GM21390 (cell line): ENCODE measurements around the gene IP6K2.

ENCODE experiments used
- ATAC-seq: cut with Tn5 transposase; IDR thresholded peaks from one replicate; pipeline ENCODE4 v1.9.1; 2021; ENCODE audit not compliant: unreplicated experiment

Gene IP6K2

DNA sequence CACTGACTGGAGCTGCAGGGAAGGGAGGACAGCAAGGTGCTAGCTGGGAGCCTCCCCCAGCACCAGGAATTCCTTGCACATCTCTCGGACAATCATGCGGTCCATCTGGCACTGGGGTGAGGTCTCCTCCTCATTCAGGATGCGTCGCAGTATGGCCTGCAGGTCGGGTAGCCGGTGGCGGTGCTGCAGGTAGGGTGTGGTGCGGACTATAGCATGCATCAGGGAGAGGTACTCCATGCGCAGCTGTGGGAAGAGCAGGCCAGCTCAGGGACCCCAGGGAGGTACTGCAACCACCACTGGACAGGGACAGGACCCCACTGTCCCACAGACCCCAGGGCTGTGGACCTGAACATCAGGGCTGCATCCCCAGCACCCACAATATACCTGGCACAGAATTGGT, 42.5 kb downstream of the IP6K2 start:
- ATAC-seq = no peak

DNA sequence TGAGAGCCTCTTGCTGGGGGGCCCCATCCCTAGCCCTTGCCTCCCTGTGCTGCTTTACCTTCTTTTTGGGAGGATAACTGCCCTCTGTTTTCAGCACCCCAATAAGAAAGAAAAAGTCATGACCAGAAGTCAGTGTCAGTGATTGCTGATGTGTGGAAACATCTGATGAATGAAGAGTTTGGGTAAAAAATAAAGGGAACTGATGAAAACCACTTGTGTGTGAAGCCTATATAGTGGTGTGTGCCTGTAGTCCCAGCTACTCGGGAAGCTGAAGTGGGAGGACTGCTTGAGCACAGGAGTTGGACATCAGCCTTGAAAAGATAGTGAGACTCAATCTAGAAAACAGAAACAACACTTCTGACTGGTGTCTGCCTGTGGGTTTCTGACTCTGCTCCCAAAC, 44.5 kb downstream of the IP6K2 start:
- ATAC-seq = no peak

DNA sequence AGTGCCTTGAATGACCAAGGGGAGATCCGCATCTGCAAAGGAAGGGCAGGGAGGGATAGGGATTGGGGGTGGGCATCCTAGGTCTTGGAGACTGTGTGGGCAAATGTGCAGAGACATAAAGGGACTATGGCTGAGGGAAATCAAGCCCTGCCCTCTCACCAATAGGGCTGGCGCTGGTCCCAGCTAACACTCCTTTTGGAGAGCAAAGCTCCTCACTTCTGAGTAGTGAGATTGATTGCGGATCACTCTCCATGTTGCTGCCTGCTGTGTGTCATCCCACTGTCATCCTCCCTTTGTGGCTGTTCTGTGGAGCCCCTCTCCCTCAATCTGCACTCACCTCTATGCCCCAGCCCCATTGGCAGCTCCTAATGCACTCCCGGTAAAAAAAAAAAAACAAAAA, 52.1 kb downstream of the IP6K2 start:
- no peak for ATAC-seq

DNA sequence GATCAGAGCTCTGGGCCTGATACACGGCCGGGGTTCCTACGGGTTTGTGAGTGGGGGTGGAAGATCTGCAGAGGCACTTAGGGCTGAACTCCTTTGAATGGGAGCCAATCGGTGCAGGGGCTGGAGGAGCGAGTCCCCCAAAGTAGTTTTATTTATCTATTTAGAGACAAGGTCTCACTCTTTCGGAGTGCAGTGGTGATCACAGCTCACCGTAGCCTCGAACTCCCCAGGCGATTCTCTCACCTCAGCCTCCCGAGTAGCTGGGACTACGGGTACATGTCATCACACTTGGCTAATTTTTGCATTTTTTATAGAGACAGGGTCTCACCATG, 52.7 kb downstream of the IP6K2 start:
- ATAC-seq = no peak

DNA sequence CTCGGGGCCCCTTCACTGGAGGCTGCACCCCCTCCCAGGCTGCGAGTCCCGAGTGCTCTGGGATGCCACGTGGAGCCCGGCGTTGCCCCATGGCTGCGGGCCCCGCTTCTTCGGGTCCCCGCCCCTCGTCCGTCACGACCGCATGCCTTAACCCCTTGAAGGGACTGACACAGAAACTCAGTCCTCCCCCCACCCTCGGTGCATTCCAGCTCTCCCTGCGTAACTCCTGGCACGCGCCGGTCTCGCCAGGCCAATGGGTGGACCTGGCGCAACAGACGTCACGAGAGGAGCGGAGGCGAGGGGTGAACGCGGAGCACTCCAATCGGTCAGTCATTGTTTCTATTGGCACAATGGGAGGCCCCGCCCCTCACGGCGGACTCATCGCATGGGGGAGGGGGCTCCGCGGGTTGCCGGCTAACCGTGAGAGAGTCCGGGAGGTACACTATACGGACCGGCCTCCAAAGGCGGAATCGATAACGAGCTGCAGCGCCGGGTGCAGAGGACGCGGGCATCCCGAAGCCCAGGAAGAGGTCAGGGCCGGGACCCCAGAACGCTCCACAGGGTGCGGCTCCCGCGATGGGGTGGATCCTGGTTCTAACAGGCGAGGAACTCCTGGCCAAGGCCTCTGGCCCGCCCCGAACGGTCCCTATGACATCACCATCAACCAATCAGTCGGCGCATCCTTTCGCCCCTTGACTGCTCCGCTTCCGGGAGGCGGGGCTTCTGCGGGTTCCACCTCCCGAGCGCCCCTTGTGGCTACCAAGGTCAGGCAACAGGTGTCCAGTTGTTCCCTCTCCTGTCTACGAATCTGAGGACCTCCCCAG, 53.3 kb downstream of the IP6K2 start:
- ATAC-seq = peak; percentile 82

DNA sequence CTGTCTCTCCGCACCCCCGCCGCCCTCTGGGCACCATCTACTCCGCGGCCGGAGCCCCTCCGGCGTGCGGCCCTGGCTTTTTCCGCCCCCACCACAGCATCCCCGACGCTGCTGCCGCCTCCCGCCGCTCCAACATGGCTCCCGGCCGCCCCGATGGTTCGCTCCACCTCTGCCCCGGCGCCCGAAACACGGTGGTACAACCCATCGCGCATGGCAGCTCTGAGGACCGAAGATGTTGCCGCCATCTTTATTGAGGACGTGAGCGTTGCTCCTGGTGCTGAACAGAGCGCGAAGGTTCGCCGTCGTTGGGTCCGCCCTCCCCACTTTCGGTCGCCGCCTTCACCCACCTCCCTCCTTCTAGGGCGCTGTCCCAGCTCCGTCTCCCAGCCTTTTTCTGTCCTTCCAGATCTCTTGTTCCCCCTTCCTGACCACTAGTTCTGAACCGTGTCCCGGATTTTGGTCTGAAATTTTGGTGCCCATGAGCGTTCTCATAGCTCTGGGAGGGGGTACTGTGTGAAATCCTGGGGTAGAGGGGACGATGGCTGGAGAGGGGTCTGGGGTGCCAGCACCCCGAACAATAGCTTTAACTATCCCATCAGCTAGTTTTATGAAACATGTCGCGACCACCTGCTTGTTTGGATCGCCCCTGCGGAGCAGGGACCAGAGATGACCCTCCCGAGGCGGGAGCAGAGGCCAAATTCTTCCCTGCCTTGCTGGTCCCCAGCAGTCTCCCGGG, 54.1 kb downstream of the IP6K2 start, which contains the start of gene CELSR3:
Gene CELSR3 (minus strand): TSS at position 134 of the 736 bp plus-strand sequence. CDS start 252 bp downstream, outside the sequence.
- ATAC-seq = no peak

DNA sequence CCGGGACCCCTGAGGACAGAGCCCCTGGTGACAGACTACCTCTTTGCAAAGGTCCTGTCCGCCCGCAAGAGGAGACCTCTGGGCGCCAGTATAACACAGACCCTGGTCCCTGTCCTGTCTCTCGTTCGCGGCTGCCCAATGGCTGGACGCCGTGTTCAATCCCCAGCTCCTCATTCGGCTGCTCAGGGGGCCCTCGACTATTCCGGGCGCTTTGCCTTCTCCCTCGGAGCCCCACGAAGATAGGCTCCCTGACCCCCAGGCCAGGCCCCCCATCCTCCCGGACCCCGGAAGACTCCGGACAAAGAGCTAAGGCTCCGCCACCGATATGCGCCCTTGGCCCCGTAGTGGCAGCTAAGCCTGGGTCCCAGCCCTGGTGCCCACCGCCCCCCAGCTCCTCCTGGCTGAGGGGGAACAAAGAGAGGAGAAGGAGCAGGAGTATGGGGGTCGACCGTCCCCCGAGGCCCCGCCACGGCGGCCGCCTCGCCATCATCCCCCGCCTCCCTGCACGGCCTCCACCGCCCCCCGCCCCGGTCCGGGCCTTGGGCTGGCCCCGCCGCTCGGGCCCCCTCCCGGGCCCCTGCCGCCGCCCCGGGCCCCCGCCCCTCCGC, 54.8 kb downstream of the IP6K2 start:
- ATAC-seq = no peak

DNA sequence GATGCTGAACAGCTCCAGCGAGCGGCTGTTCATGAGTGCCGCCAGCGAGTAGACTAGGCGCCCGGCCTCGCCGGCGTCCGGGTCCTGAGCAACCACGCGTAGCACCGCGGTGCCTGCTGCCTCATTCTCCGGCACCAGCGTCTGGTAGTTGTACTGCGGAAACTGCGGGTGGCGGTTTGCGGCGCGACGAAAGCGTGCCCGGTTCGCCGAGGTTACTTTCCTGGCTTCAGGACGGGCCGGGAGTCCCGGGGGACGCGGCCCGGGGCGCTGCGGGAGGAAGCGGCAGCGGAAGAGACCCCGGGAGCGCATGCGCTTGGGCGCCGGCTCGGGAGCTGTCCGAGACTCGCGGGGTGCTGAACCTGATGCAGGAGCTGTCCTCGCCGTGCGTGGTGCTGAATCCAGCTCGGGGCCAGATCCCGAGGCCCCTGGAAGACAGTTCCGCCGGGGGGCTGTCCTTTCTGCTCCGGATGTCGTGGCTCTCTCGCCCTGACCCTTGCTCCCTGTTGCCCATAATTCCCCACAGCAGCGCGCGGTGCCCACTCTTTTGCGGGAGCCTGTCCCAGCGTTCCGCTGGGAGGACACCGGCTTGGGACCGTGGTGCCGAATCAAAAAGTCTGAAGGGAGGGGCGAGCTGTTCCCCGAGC, 55.4 kb downstream of the IP6K2 start:
- no peak for ATAC-seq

DNA sequence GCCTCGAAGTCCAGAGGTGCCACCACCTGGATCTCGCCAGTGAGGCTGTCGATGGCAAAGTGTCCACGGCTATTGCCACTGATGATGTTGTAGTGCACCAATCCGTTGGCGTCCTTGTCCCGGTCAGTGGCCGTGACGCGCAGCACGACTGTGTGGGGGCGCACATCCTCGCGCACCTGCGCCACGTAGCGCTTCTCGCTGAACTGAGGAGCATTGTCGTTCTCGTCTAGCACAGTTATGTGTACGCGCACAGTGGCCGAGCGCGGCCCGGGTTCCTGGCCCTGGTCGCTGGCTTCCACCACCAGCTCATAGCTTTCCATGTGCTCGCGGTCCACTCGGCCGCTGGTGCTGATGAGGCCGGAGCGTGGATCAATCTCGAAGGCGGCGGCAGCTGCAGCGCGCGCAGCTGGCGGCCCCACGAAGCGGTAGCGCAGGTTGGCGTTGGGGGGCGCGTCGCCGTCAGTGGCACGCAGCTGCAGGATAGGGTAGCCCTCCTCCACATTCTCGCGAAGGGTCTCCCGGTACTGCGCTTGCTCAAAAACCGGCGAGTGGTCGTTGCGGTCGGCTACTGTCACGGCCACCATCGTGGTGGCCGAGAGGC, 56.1 kb downstream of the IP6K2 start:
- no peak for ATAC-seq

DNA sequence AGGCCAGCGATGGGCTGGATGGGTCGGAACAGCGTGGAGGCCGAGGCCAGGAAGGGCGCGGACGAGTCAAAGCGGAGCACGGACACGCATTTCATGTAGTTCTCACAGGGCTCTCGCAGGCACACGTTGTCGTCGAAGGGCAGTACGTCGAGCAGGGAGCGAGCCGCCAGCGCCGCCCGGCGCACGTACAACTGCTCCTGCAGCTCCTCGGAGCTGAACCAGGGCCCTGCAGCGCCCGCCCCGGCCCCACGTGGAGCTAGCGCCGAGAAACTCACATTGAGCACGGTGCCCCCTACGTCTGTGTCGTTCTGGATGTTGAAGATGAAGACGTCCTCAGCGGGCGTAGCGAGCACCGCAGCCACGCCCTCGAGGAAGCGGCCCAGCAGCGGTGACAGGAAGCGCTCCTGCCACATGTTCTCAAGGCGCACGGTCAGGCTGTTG, 60.2 kb downstream of the IP6K2 start:
- no peak for ATAC-seq

DNA sequence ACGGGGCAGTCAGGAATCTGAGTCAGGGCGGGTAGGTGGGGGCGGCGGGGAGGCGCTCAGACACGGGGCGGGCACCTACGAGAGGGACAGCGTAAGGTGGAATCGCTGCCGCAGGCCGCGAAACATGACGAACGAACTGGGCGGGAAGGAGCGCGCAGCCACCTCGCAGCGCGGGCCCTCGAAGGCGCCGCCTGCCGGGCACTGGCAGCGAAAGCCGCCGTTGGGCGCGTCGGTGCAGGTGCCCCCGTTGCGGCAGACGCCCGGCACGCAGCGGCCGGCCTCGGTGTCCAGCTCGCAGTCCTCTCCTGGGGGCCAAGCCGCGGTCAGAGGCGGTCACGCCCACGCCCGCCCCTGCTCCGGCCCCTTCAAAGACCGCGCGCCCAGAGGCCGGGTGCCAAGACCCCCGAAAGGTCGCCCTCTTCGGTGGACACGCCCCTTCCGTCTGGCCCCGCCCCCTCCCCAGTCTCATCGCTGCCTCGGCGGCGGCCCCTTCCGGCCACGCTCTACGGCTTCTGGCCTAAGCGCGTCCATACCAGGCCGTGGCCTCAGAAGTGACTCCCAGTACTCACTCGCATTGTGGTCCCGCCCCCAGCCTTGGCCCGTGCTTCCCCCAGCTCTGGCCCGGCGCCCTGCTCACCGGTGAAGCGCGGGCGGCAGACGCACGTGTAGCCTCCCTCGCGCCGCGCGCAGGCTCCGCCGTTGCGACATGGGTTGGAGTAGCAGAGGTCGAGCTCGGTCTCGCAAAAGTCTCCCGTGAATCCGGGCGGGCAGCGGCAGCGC, 60.8 kb downstream of the IP6K2 start:
- peak; percentile 42 for ATAC-seq

DNA sequence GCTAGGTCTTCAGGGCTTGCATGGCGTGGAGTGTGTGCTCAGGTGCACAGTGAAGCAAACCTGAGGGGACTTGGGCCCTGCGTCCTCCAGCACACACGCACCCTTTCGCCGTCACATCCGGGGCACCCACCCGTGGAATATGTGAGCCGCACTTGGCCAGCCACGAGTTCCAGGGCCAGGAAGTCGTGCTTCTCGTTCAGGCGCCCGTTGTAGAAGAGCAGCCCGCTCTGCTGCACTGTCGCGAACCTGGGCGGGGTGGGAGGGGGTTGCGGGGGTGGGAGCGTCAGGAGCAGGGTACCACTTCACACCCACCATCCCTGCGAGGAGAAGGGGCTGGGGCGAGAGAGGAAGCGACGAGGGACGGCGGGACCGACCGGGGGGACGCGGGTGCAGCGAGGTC, 61.4 kb downstream of the IP6K2 start:
- no peak for ATAC-seq

DNA sequence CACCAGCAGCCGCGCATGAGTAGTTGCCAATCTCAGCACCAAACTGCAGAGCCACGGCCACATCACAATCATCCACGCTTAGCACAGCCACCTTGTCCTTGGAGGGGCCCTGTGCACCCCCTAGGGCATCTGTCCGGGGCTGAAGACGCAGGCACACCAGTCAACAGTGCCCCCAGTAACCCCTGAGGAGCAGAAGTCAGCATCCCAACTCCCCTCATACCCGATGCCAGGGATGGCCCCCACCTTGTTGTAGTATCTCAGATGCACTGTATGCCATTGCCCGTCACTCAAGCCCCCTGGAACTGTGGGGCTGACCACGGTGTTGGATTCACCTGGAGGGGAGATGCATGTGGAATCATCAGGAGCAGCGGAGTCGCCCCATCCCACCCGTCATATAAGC, 62.0 kb downstream of the IP6K2 start:
- ATAC-seq = no peak

DNA sequence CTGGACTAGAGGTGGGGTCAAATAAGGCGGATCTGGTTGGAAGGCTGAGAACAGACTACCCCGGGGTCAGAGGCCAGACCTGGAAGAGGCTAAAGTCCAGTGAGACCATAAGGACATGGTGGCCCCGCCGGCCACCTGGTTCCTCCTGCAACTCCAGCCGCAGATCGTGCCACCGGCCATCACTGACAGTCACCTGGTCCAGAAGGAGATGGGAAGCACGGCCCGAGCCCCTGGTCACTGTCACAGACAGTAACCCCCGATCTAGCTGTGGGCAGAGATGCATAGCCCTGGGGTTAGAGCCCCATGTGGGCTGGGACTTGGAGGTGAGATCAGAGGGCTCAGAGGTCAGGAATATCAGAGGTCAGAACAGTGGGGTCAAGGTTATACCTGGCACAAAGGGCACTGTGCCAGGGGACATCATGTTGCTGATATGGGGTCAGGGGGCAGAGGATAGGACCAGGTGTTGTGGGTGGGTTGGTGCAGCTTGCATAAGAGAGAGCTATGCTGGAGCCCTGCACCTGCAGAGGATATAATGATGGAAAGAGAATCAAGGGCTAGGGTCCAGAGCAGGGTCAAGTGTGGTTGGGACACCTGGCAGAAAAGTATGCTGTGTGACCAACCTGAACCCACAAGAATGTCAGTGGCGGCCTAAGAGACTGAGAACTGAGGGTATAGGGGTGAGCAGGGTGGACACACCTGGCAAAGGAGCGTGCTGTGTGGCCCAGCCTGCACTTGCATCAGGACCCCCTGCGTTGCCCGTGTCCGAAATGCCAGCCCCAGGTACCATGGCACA, 63.9 kb downstream of the IP6K2 start:
- ATAC-seq = no peak

DNA sequence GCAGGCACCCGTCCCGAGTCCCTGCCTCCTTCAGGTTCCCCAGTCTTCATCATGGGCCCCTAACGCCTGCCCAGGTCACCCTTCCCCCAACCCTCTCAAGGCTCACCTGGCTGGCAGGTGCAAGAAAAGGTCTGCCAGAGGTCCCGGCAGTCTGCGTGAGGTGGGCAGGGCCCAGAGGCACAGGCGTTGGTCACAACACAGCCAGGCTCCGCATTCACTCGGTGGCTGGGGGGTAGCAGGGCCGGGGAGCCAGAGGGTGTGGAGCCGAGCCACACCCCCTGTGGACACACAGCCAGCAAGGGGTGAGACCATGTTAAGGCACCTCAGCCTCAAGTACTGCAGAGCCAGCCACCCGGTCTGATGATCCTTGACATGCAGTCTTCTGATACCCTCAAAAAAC, 65.2 kb downstream of the IP6K2 start:
- no peak for ATAC-seq

DNA sequence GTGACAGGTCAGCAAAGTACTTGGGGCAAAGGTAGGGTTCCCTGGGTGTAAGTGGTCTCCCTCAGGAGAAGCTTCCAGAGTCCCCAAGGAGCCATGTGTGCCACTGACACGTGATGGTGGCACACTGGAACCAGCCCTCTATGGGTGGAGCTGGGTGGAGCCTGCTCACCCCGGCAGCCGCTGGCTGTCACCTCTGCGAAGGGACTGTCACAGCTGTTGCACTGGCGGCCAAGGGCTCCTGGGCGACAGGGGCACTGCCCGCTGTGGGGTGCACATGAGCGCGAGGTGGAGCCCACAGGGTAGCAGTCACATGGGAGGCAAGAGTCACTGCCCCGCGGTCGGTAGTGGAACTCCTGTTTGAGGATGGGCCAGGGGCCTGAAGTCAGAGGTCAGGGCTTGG, 66.3 kb downstream of the IP6K2 start:
- no peak for ATAC-seq

DNA sequence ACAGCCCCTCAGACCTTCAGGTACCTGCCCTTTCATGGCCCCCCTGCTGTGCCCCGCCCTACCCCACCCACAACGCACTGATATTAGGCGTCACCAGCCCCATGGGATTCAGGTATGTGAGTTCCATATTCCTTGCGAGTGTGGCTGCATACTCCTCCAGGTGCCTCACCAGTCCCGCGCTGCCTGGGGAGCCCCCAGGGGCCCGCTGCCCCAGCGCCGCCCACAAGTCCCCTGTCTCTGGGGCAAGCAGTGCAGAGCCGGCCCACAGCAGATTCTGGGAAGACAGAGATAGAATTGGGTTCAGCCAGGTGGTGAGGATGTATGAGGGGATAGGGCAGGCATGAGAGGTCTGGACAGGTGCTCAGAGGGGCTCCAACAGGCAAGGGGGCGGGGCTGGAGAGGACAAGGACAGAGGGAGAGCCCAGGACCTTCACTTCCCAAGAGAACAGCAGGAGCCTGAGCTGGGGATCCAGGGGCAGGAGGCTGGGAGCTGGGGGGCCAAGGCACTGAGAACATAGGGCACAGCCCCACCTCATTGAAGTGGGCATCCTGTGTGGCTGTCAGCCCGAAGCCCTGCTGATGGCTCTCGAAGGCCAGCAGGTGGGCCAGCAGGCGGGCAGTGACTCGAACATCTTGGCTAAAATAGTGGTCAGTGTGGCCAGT, 68.7 kb downstream of the IP6K2 start:
- ATAC-seq = no peak

DNA sequence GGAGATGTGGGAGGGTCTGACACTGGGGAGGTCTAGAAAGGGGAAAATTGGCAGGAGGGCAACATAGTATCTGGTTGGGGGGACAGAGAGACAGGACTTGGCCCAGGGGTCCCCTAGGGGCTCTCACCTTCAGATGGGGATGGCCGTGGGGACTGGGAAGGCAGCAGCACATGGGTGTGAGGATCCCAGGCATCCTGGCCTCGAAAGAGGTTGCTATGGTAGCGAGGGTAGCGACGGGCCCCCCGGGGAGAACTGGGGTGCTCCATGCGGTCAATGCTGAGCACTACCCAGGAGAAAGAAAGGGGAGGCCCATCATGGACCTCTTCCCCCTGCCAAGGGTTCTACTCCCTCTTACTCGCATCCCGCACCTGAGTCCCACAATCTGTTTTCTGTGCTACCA, 69.3 kb downstream of the IP6K2 start:
- no peak for ATAC-seq
